GM12874 (cell line): ENCODE data around the gene LCE2D.

ENCODE experiments used
- TF ChIP-seq, protein P1 (sequence below): IDR thresholded peaks from 2 replicates; pipeline ENCODE4 v1.5.1; 2011; ENCODE audit warnings: low read depth, mild to moderate bottlenecking, control low read depth, low read length, moderate library complexity; ENCODE audit not compliant: insufficient read depth

The LCE2D gene

DNA sequence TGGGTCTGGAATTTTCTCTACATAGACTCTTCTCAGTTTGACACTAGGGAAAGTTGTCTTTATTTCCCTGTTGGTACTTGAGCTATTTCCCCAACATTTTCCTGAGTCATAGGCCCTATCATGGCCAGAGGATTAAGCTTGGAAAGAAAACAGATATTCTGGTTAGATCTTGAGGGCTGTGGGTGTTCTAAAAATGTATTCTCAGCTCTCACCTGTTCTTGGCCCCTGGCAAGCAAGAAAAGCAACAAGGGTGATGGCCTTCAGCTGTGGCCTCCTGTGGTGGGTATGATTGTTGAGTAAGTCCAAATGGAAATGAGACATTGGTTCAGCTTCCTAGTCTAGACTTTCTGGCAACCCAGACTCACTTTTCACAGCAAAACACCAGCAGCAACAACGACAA lies 22.8 kb upstream of the LCE2D start:
- TF ChIP-seq, protein P1, sequence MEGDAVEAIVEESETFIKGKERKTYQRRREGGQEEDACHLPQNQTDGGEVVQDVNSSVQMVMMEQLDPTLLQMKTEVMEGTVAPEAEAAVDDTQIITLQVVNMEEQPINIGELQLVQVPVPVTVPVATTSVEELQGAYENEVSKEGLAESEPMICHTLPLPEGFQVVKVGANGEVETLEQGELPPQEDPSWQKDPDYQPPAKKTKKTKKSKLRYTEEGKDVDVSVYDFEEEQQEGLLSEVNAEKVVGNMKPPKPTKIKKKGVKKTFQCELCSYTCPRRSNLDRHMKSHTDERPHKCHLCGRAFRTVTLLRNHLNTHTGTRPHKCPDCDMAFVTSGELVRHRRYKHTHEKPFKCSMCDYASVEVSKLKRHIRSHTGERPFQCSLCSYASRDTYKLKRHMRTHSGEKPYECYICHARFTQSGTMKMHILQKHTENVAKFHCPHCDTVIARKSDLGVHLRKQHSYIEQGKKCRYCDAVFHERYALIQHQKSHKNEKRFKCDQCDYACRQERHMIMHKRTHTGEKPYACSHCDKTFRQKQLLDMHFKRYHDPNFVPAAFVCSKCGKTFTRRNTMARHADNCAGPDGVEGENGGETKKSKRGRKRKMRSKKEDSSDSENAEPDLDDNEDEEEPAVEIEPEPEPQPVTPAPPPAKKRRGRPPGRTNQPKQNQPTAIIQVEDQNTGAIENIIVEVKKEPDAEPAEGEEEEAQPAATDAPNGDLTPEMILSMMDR, result no peak

DNA sequence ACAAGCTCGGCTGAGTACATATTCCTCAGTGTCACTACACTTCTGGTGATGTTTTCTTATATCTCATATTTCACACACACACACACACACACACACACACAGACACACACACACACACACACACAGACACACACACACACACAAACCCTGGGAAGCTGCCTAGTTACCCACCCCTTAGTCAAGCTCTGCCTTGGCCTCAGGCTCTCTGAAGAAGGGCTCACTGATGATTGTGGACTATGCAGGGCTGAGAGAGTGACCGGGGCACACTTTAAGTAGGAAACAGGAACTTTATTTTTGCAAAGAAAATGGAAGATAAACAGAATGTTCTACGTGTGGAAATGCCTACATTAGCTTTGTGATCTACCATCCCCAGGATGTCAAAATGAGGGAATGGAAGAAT lies 19.2 kb upstream of the LCE2D start:
- TF ChIP-seq, protein P1, result no peak

DNA sequence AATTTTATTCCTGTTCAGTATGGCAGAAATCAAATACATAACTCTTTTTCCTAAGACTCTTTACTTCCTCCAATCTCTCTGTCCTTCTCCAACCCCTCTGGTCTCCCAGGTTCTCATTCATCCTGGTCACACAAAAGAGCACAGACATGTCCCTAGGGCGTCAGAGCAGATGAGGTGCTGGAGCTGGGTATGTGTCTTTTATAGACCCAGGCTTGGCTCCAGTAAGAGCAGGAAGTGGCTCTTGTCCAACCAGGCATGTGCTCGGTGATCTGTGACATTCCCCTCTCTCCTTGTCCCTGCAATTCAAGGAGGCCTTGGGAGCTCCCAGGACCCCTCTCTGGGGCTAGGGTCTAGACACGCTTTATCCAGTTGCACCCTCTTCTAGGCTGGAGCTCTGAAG lies 18.0 kb upstream of the LCE2D start:
- TF ChIP-seq, protein P1, result no peak

DNA sequence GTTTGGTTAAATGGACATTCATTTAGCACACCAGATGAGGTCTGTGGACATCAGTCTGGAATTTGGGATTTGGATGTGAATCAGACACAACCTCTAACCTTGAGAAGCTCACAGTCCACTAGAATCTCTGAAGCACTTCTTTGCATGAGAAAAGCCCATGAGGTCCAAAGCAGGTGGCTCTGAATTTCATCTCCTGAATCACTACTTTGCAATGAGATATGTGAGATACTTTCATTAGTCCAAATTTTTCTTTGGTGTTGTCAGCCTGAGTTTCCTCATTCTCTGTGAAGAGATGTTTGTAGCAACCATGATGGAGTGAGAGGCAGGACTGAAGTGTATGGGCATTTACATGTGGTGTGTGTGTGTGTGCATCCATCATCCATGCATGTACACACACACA lies 16.5 kb upstream of the LCE2D start:
- TF ChIP-seq, protein P1, result no peak

DNA sequence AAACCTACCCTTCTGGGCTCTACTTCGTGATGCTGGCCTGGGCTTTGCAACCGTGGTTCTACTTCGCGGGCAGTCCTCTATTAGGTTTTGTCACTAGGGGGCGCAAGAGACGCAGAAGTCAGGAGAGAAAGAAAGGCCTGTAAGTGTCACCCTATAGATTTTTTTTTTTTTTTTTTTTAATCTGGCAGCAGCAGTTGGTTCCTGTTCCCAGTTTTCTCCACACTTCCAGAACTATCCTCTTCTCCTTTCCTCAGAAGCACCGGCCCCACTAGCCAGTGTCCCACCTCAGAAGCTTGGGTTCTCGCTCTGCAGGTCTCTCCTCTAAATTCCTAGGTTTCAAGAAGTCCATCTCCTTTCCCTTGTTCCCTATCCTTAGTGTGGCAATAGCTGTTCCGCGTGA lies 9.1 kb upstream of the LCE2D start:
- TF ChIP-seq, protein P1, result peak; percentile 70

DNA sequence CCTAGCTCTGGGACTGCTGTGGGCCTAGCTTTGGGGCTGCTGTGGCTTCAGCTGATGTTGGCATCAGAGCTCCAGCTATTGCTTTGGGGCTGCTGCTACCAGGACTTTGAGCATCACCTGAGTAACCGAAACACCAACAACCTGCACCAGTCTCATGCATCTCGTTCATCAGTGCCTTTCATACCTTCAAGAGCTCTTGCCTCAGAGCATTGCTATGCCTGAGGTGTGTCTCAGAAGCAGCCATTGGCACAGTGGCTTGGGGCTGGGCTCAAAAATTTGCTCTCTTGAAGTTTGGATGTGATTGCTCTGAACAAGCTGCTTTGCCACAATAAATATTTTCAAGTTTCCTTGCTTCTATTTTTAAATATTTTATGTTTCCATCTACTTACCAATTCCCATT lies 6.7 kb upstream of the LCE2D start:
- TF ChIP-seq, protein P1, result no peak

DNA sequence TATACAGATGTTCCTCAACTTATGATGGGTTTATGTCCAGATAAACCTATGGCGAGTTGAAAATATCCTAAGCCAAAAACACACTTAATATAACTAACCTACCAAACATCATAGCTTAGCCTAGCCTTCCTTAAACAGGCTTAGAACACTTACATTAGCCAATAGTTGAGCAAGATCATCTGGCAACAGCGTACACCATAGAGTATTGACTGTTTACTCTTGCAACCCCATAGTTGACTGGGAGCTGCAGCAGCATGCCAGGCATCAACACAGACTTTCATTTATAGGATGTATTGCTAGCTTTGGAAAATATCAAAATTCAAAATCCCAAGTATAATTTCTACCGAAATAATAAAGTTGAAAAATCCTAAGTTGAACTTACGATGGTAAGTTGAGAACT lies 5.5 kb upstream of the LCE2D start:
- TF ChIP-seq, protein P1, result no peak

DNA sequence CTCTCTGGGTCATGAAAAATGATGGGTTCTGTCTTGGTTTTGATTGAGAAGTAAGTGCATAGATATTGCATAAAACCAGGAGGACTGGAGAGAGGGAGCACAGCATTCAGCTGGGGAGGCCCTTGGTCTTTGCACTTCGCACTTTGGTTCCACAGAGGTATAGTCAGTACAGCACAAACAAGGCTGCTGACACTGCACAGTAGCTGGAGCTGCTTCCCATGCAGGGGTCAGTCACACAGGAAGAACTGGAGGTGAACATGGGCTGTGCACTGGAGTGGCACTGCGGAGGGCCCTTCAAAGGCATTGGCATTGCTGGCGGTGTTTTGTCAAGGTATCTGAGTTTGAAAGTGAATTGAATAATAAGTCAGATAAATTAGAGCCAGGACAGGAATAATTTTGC lies 4.5 kb upstream of the LCE2D start:
- TF ChIP-seq, protein P1, result no peak
